GM19193 (cell line): ENCODE results near the gene OR1J1.

ENCODE experiments used
- POLR2A ChIP-seq: IDR thresholded peaks from 4 replicates; pipeline ENCODE4 v1.6.1; 2011; ENCODE audit not compliant: insufficient read depth, insufficient read length; ENCODE audit errors: extremely low read depth

Gene OR1J1

GRCh38 chr9:122477826-122478225 is at the start of gene OR1J1:
Gene OR1J1, minus strand, starts transcription at chr9:122477926. Its CDS starts 0 bp downstream, at chr9:122477926.
- TF ChIP-seq POLR2A: no peak

- no peak for TF ChIP-seq POLR2A
Observed at GRCh38 chr9:122527193-122527592, 49.5 kb upstream of the OR1J1 start, which contains the start of gene OR1N1. Gene OR1N1, minus strand, starts transcription at chr9:122527293. Its CDS starts 0 bp downstream, at chr9:122527293.

- TF ChIP-seq POLR2A: no peak
Observed at GRCh38 chr9:122526602-122527001, 48.9 kb upstream of the OR1J1 start.

- no peak for TF ChIP-seq POLR2A
Observed at GRCh38 chr9:122519376-122519775, 41.6 kb upstream of the OR1J1 start.

GRCh38 chr9:122518841-122519240 is 41.1 kb upstream of the OR1J1 start, which contains the start of gene OR1J4:
Gene OR1J4, plus strand, starts transcription at chr9:122519141. Its CDS starts 0 bp downstream, at chr9:122519141.
- TF ChIP-seq POLR2A: no peak

GRCh38 chr9:122518226-122518625 is 40.5 kb upstream of the OR1J1 start:
- no peak for TF ChIP-seq POLR2A

- TF ChIP-seq POLR2A: no peak
Observed at GRCh38 chr9:122510502-122510901, 32.8 kb upstream of the OR1J1 start, which contains the start of gene OR1J2. Gene OR1J2, plus strand, starts transcription at chr9:122510802. Its CDS starts 0 bp downstream, at chr9:122510802.

- no peak for TF ChIP-seq POLR2A
Observed at GRCh38 chr9:122506964-122507363, 29.2 kb upstream of the OR1J1 start.

- no peak for TF ChIP-seq POLR2A
Observed at GRCh38 chr9:122498883-122499288, 21.2 kb upstream of the OR1J1 start.

- no peak for TF ChIP-seq POLR2A
Observed at GRCh38 chr9:122479062-122479461, 1.3 kb upstream of the OR1J1 start.

GRCh38 chr9:122477346-122477745 is 380 bp downstream of the OR1J1 start:
- no peak for TF ChIP-seq POLR2A

GRCh38 chr9:122475717-122476116 is 2.0 kb downstream of the OR1J1 start:
- no peak for TF ChIP-seq POLR2A

- TF ChIP-seq POLR2A: no peak
Observed at GRCh38 chr9:122474561-122474960, 3.2 kb downstream of the OR1J1 start.

- TF ChIP-seq POLR2A: no peak
Observed at GRCh38 chr9:122468735-122469134, 9.0 kb downstream of the OR1J1 start.

GRCh38 chr9:122466456-122466855 is 11.3 kb downstream of the OR1J1 start:
- no peak for TF ChIP-seq POLR2A

GRCh38 chr9:122464633-122465567 is 12.8 kb downstream of the OR1J1 start:
- TF ChIP-seq POLR2A: no peak
